Brain pericyte (primary cell): ENCODE measurements around the gene ZNF777.
A peak's percentile ranks its signal among the peaks of the same experiment; 100 is the strongest.
"Not testable (repeated sequence)": the region's sequence is repeated elsewhere in the genome, so short reads cannot be mapped to it uniquely, and the experiment has no call there.

ENCODE experiments used
- DNase-seq: peaks from one replicate; pipeline ENCODE4 v3.0.0-alpha.2; 2012; ENCODE audit warnings: low read depth, low spot score

The ZNF777 gene

GRCh38 chr7:149460493-149461277 is at the start of gene ZNF777:
Gene ZNF777 (minus strand): TSS chr7:149461062. CDS start chr7:149456022, 5,040 bp downstream.
- peak; percentile 42 for DNase-seq

- no peak for DNase-seq
Observed at GRCh38 chr7:149510248-149510647, 49.4 kb upstream of the ZNF777 start.

DNA sequence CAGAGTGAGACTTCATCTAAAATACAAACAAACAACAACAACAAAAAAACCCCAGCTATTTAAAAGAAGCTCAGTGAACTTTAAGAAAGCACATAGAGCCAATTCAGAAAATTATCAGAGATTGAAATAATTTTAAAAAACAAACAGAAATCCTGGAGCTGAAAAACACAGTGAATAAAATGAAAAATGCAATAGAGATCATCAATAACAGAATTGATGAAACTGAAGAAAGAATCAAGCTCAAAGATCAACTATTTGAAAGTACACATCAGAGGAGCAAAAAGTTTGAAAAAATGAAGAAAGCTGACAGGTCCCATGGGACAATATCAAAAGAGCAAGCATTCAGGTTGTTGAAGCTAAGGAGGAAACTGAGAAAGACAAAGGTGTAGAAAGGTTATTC is 48.9 kb upstream of the ZNF777 start:
- DNase-seq = no peak

DNA sequence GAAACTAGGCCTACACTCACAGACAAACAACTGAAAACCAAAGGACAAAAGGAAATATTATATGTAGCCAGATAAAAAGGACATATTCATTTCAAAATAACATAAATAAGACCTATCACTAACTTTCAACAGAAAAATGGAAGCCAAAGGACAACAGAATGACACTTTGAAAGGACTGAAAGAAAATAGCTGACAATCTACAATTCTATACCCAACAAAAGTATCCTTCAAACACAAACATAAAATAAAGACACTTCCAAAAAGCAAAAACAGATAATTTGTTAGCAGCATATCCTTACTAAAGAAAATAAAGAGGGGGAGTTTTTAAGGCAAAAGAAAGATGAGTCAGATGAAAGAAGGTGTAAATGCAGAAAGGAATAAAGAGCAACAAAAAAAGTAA is 44.7 kb upstream of the ZNF777 start:
- no peak for DNase-seq

GRCh38 chr7:149501651-149502050 is 40.8 kb upstream of the ZNF777 start:
- no peak for DNase-seq

DNA sequence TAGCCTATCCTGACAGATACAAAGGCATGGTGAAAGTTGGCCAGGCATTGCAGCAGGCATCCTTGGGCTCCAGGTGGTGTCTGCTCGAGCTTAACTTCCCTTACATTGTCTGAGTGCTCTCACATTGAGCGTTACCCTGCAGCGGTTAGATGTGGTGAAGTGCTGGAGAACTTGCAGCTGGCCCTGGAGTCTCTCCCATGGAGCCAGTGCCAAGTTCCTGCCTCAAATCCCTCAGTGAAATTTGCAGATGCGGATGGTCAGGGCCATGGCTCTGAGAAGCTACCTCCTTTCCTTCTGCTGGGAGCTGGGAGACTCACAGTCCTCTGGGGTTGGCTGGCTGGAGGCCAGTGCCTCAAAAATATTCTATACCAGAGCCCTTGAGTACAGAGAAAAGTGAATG is 40.0 kb upstream of the ZNF777 start:
- no peak for DNase-seq

GRCh38 chr7:149500201-149500600 is 39.3 kb upstream of the ZNF777 start:
- DNase-seq = no peak

- no peak for DNase-seq
Observed at GRCh38 chr7:149498811-149499210, 37.9 kb upstream of the ZNF777 start.

DNA sequence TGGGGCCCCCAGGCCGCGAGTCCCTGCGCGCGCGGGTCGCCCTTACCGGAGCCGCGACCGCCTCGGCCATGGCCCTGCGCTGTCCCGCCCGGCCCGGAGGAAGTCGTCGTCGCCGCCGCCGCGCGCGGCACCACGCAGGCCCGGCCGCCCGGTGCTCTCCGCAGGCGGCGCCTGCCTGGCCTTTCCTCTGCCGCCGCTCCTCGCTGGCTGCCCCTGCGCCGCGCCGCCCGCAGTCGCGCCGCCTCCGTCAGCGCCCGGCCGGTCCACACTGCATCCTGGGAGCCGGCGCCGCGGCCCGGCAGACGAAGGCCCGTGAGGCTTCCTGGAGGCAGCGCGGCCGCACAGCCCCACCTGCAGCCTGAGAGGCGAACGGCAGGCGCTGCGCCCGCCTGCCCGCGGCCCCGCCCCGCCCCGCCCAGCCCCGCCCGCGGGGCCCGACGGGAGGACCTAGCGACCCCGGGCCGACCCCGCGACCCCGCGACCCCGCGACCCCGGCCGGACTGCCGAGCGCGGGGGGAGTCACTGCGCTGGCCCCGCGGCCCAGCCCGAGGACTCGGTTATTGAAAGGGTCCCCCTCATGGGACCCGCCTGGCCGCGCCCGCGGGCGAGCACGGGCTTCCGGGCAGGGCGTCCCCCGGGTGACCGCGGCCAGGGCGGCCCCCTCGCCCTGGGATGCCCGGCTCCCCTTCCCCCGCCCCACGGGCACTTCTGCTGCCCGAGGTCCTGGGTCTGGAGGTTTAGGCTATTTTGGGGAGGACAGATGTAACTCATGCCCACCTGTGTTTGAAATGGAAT is 36.8 kb upstream of the ZNF777 start, which contains the start of gene ZNF746:
TSS of gene ZNF746 (minus strand) at position 343 of the 795 bp plus-strand sequence. CDS start at position 70, 273 bp downstream.
- DNase-seq = no peak

DNA sequence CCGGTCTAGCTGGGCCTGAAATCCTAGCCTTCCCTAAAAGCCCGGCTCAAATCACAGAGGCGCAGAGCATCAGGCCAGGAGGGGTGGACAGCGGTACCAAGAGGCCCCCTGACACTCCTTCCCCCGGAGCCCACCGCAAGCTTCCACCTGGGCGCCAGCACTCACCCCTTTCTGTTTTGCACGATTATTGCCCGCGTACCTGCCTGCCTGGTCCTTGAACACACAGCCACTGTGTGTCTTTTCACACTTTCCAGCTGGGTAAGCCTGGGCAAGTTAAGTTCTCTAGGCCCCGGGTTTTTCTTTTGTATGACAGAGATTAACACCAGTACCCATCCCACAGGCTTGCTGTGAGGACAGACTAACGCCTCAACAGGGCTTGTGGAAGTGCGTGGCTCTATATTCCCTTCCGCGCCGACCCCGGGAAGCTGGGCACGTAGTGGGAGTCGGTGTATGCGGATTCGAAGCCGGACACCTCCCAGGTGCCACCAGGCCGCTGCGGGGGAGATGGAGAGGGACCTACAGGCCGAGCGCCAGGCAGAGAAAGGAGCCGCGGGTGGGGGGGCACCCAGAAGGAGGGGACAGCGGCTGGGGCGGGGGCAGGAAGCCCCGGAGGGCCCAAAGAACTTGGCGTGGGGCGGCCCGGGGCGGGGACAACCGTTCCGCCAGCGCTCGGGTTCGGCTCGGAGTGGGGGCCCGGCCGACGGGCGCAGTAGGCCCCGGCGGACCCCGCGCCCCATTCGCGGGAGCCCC is 36.0 kb upstream of the ZNF777 start:
- no peak for DNase-seq

- peak; percentile 46 for DNase-seq
Observed at GRCh38 chr7:149495785-149496641, 35.2 kb upstream of the ZNF777 start.

GRCh38 chr7:149494738-149495368 is 34.0 kb upstream of the ZNF777 start:
- DNase-seq = no peak

- DNase-seq = not testable (repeated sequence)
Observed at GRCh38 chr7:149493975-149494374, 33.1 kb upstream of the ZNF777 start.

DNA sequence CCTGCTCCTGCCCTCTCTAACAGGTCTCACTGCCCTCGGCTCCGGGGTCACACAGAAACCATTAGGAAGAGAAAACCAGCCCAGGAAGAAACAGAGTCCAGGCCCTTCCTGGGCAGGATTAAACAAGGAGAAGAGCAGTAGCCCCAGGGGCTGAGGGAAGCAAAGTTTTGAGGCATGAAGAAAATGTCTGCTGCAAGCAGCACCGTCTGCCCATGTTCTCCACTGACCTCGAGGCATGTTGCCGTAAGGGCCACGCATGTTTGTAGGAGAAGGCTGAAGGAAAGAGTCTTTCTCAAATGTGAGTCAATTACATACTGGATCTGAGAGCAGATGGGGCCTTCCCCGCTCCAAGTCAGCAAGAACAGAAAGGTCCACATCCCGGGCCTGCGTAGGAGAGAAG is 32.5 kb upstream of the ZNF777 start:
- no peak for DNase-seq

GRCh38 chr7:149490083-149490760 is 29.4 kb upstream of the ZNF777 start:
- DNase-seq = no peak

DNA sequence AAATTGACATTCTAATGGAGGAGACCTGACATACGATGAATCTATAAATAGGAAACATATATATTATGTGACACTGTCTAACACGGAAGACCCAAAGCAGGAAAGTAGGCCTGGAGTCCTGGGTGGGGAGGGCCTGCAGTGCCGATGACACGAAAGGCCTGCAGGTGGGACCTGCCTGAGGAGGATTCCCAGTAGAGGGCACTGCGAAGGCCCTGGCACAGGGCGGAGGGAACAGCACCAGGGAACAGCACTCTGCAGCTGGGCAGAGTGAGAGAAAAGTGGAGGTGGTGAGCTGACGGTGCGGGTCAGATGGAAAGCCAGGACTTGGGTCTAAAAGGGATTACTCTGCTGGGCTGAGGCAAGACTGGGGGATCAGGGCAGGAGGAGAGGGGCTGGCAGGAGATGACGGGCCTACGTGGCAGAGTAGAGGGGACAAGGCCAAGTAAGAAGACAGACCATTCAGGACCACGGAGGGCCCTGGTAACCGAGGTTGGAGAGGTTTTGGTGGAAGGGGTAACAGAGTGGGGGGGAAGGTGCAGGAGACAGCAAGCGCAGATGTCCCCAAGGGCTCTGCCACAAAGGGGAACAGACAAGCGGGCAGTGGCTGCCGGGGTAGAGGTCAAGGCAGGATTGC is 28.6 kb upstream of the ZNF777 start:
- no peak for DNase-seq

DNA sequence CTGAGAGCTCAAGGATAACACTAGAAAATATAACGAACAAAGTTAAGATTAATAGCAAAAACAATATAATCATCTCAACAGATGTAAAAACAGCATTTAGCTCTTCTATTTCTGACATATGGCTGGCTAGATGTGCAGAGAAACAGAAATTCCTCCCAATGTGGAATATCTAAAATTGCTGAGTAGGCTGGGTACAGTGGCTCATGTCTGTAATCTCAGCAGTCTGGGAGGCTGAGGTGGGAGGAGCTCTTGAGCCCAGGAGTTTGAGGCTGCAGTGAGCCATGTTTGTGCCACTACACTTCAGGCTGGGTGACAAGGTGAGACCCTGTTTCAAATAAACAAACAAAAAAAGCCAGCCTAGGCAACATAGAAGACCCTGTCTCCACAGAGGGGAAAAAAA is 18.7 kb upstream of the ZNF777 start:
- DNase-seq = no peak

DNA sequence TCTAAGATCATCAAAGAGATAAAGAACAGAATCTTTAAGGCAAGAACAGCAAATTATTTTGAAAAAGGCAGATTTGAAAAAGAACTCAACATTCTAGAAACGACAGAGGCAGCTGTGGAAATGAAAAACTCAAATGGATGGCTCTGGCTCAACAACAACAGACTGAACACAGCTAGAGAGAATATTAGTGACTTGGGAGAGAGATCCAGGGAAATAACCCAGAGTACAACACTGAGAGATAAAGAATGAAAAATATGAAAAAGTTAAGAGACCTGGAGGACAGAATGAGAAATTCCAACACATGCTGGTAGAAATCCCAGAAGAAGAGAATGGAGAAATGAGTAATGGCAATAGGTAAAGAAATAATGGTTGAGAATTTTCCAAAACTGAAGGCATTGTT is 17.9 kb upstream of the ZNF777 start:
- no peak for DNase-seq
